ENCODE data around the gene TRIO. TPM values are rescaled to one million over a fixed set of nuclear protein-coding genes. Genes with fewer than 3 reads are reported as not detected.

The TRIO gene
- polyA plus RNA-seq, 3 donors = 1.7 to 45.8 (median 2.1) TPM

- intact Hi-C loops (cut with micrococcal nuclease) = no loop called here
- H3K27me3 ChIP-seq (ENCODE audit: control insufficient read depth in 2 of 2, insufficient read depth in 2 of 2, low read length in 2 of 2) = no peaks in the 10 kb centered on the region
These were observed 224.2 kb downstream of the TRIO start for GRCh38 chr5:14367364-14367763.

GRCh38 chr5:14369780-14370179 is 226.6 kb downstream of the TRIO start:
- Mint-ChIP-seq H3K4me3 (no peak overlapping the region), H3K27me3 (ENCODE audit: low read depth in 3 of 3) (peaks cover 0 to 2% (median 0%) of the 10 kb centered on the region in 3 donors), H3K27ac (no peak overlapping the region), H3K9me3 (peaks cover 0 to 2% (median 0%) of the 10 kb centered on the region in 7 donors), H3K36me3 (peaks cover 79 to 93% of the 10 kb centered on the region in 2 donors), H3K4me1 (no peaks in the 10 kb centered on the region)
- H3K27ac ChIP-seq (ENCODE audit: low read depth in 1 of 2, low read length in 2 of 2) = no peak overlapping the region
- no peak for DNase-seq
- H3K9me3 ChIP-seq (replicated peaks in 1 of 2; ENCODE audit: control insufficient read depth in 1 of 2, insufficient read depth in 1 of 2, low read length in 2 of 2) = no peaks in the 10 kb centered on the region
- H3K79me2 ChIP-seq (ENCODE audit: insufficient read depth, low read length) = no peaks in the 10 kb centered on the region
- H3K27me3 ChIP-seq (ENCODE audit: control insufficient read depth in 2 of 2, insufficient read depth in 2 of 2, low read length in 2 of 2) = no peaks in the 10 kb centered on the region
- no peak overlapping the region for H3K9ac ChIP-seq (ENCODE audit: insufficient read depth, low read length, poor library complexity, severe bottlenecking)
- H4K20me1 ChIP-seq (ENCODE audit: insufficient read depth, low read length) = no peaks in the 10 kb centered on the region
- H3K4me3 ChIP-seq (replicated peaks in 1 of 3; ENCODE audit: low read depth in 2 of 3, low read length in 3 of 3) = no peak overlapping the region
- H2AFZ ChIP-seq (ENCODE audit: insufficient read depth, low read depth, low read length, poor library complexity, severe bottlenecking) = no peak overlapping the region
- H3K4me1 ChIP-seq (ENCODE audit: control insufficient read depth in 1 of 2, insufficient read depth in 2 of 2, low read length in 2 of 2) = no peaks in the 10 kb centered on the region
- H3K4me2 ChIP-seq (replicated peaks; ENCODE audit: extremely low read depth, low read length, poor library complexity, severe bottlenecking) = no peak overlapping the region
- no peak for TF ChIP-seq CTCF (IDR thresholded peaks at IDR 0.05)
- intact Hi-C loops (cut with micrococcal nuclease) = no loop called here
- WGBS (ENCODE audit: insufficient coverage) = 100% methylated on average over 5 of the region's 6 CpGs
- H3K36me3 ChIP-seq (replicated peaks in 1 of 2; ENCODE audit: control insufficient read depth in 1 of 2, insufficient read depth in 2 of 2, low read length in 2 of 2) = peaks cover 91 to 97% of the 10 kb centered on the region in 2 donors

More at GRCh38 chr5:14367364-14367763, 224.2 kb downstream of the TRIO start:
- 100% methylated on average over 2 of the region's 3 CpGs for WGBS (ENCODE audit: insufficient coverage)
- no peak overlapping the region for H3K27ac ChIP-seq (ENCODE audit: low read depth in 1 of 2, low read length in 2 of 2)
- H3K79me2 ChIP-seq (ENCODE audit: insufficient read depth, low read length) = no peaks in the 10 kb centered on the region
- no peaks in the 10 kb centered on the region for H3K9me3 ChIP-seq (replicated peaks in 1 of 2; ENCODE audit: control insufficient read depth in 1 of 2, insufficient read depth in 1 of 2, low read length in 2 of 2)
- H3K4me3 Mint-ChIP-seq = no peak overlapping the region
- no peaks in the 10 kb centered on the region for H3K9me3 Mint-ChIP-seq
- H3K4me1 ChIP-seq (ENCODE audit: control insufficient read depth in 1 of 2, insufficient read depth in 2 of 2, low read length in 2 of 2) = peaks cover 9 to 10% of the 10 kb centered on the region in 2 donors
- no peak for DNase-seq
- H4K20me1 ChIP-seq (ENCODE audit: insufficient read depth, low read length) = no peaks in the 10 kb centered on the region
- no peak overlapping the region for H3K27ac Mint-ChIP-seq
- no peak overlapping the region for H3K9ac ChIP-seq (ENCODE audit: insufficient read depth, low read length, poor library complexity, severe bottlenecking)
- H3K4me3 ChIP-seq (replicated peaks in 1 of 3; ENCODE audit: low read depth in 2 of 3, low read length in 3 of 3) = no peak overlapping the region
- H3K4me2 ChIP-seq (replicated peaks; ENCODE audit: extremely low read depth, low read length, poor library complexity, severe bottlenecking) = no peak overlapping the region
- H3K4me1 Mint-ChIP-seq = peaks cover 11% of the 10 kb centered on the region
- peaks cover 0 to 2% (median 0%) of the 10 kb centered on the region in 3 donors for H3K27me3 Mint-ChIP-seq (ENCODE audit: low read depth in 3 of 3)
- no peak overlapping the region for H2AFZ ChIP-seq (ENCODE audit: insufficient read depth, low read depth, low read length, poor library complexity, severe bottlenecking)
- peaks cover 70 to 83% of the 10 kb centered on the region in 2 donors for H3K36me3 Mint-ChIP-seq
- no peak for TF ChIP-seq CTCF (IDR thresholded peaks at IDR 0.05)
- peaks cover 78 to 90% of the 10 kb centered on the region in 2 donors for H3K36me3 ChIP-seq (replicated peaks in 1 of 2; ENCODE audit: control insufficient read depth in 1 of 2, insufficient read depth in 2 of 2, low read length in 2 of 2)

Data from CD14-positive monocyte (primary cell).